NOMO-1 (cell line): ENCODE data around the gene ANKH.

Experiments
- DNase-seq, 2 experiments: peaks; one replicate each; lab custom pipeline; 2025; ENCODE audit not compliant: unreplicated experiment in 2 of 2; lab: John Stamatoyannopoulos, UW

ANKH gene

DNA sequence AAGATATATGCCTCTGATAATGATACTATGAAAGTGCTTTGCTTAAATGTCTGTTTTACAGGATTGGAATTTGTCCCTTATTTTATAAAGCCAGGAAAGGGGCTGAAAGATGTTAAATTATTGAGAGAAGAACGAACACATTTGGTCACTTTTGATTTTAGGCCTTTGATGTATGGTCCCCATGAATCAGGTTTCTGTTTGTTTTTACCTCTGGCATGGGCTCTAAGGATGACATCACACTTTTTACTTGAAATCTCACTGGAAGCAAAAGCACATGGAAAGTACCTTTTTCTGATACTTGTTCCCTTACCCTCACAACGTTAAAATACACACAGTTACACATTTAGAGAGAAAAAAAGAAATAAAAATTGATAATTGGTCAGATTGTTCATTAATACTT, 200.2 kb downstream of the ANKH start:
- DNase-seq = no peak

DNA sequence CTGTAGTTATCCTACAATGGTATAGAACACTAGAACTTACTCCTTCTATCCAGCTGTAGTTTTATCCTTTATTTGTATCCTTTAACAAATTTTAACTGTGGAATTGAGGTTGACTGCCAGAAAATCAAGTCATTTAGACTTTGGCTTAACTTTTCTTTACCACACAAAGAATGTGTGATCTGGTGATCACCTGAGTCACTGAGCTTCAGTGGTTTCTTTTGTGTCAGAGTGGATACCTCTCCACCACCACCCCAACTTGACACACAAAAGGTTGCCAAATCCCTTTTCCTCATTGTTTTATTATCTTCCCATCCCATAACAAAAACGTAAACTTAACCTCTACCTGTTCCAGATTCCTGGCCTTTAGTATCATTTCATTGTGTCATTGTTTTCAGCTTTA, 201.6 kb downstream of the ANKH start:
- DNase-seq = no peak

DNA sequence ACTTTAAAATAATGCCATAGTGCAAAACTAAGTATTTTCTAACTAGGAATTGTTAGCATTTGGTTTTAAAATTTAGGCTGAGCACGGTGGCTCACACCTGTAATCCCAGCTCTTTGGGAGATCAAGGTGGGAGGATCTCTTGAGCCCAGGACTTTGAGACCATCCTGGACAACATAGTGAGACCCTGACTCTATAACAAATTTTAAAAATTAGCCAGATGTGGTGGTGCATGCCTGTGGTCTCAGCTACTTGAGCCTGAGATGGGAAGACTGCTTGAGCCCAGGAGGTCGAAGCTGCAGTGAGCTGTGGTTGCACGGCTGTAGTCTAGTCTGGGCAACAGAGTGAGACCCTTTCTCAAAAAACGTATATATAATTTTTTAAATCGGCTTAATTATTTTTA, 202.2 kb downstream of the ANKH start:
- no peak for DNase-seq

DNA sequence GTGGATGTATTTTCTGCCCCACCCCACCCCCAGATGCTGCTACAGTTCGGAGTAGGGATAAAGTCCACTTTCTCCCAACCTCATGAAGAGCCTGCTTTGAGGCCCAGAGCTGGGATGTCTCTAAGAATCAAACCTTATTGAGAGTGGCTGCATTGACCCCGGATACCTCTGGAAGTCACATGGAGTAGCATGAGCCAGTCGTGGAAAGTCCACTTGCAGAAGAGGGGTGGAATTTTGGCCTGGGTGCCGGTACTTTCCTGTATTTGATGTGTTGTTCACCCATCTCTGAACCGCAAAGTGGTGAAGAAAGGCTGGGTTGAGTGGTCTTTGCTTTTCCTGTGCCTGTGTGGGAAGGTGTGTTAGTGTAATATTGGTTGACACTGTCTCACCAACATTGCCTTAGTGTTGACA, 203.4 kb downstream of the ANKH start:
- DNase-seq = no peak

DNA sequence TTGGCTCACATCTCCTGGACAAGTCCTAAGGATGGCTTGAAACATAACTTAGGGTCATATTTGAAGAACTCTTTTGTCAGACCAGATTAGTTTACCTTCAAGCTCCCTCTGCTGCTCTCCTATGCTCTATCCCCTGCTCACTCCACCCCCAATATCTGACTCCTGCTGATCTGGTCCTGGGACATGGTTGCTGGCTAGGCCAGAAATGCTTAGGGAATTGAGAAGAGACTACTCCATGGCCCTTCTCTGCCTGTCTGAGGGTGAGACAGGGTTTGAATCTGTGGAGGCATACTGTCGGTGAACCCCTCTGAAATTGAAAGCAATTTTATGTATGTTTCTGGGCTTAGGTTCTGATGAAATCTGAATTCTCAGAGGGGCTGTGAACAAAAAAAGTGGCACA, 203.8 kb downstream of the ANKH start:
- no peak for DNase-seq

DNA sequence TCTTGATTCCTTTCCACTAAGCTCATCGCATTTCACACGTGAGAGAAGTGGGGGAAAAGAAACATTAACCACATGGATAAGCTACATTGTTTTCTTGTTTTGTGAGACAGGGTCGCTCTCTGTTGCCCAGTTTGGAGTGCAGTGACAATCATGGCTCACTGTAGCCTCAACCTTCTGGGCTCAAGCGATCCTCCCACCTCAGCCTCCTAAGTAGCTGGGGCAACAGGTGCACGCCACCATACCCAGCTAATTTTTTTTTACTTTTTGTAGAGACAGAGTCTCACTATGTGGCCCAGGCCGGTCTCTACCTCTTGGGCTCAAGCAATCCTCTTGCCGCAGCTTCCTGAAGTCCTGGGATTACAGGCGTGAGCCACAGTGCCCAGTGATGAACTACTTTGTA, 204.3 kb downstream of the ANKH start:
- no peak for DNase-seq

DNA sequence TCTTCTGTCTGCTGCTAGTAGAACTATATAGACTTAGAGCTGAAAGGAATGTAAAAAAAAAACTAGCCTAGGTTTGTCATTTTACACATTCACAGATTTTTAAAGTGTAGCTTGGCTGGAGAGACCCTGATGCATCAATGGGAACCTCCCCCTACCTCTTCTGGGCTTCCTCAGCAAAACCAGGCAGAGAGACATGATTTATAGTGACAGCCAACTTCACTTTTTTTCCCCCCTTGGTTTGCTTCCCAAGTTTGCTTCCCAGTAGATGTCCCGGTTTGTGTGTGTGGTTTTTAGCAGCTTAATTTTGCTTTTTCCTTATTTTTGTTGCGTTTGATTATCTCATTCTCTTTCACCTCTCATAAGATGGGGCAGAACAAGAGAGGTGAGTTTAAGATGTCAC, 205.2 kb downstream of the ANKH start:
- DNase-seq = no peak

DNA sequence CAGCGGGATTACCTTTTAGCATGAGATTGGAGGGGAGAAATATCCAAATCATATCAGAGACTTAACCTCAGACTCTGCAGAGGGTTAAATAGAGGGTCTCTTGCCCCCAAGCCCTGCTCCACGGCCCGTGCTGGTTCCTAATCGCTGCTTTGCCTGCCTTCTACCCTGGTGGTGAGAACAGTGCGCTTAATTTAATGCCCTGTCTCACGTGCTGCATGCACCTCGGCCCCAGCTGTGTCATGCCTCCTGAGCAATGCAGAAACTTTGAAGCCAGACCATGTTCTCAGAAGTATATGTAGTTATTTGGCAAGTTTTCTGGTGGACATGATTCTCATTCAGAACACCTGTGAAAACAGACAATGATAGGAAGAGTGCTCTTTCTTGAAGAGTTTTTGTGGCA, 205.6 kb downstream of the ANKH start:
- DNase-seq = peak; percentile 34 to 64

DNA sequence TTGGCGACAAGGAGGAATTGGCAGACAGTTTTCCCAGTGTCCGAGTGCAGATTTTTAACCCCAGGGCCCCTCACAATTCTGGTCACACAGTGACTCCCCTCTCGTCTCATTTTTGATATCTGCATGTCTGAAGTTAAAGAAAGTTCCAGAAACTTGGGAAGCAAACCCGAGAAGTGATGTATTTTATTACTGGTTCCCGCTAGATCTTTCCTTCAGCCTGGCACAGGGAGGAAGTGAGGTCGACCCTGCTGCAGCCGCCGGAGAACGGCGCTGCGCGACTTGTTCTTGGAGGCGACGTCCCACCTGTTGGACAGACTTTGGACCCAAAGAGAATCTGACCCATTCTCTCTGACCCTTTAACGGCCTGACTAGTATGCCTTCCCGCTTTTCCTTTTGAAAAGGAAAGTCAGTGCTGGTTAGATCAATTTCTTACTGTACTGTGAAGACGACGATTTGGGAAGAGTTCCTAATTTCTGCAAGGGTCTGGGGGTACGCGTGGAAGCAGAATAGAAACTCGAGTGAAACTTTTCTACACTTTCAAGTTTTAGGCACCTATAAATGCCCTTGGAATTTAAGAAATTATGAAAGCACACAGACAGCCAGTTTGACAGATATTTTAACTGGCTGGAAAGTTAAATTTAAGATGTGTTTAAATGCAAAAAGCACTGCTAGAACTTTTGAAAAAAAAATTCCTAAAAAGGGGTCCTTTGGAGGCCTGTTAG, 206.3 kb downstream of the ANKH start:
- peak; percentile 30 to 77 for DNase-seq

DNA sequence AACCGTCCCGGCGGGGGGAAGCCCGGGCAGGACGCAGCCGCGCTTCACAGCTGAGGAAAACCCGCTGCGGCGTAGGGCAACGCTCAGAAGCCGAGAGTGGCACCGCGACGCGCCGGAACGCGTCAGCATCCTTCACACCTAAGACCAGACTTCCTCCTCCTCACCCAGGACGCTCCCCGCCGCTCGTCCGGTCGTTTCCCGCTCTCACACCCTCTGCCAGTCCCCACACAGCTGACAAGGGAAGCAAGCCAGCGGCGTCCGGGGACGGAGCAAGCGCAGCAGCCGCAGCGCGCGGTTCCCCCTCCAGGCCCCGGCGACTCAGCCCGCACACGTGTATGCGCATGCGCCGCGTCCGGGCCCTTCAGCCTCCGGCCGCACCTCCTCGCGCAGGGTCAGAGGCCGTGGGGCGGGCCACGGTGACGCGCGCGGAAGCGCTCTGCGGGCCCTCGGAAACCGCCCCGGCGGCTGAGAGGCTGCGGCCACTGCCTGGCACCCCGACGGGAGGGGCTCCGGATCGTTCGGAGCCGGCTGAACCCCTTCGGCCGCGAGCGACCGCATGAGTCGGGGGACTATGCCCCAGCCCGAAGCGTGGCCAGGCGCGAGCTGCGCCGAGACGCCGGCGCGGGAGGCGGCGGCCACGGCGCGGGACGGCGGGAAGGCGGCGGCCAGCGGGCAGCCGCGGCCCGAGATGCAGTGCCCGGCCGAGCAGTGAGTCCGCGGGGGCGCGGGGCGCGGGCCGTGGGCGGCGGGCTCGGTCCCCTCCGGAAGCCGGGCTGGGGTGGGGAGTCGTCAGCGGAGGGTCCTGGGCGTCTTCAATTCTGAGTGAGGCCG, 207.1 kb downstream of the ANKH start, which contains the start of gene OTULIN:
Gene OTULIN, plus strand, starts transcription at position 449 of the 831 bp plus-strand sequence. Its CDS starts 108 bp downstream, at position 557.
- DNase-seq = peak; percentile 99 to 100

DNA sequence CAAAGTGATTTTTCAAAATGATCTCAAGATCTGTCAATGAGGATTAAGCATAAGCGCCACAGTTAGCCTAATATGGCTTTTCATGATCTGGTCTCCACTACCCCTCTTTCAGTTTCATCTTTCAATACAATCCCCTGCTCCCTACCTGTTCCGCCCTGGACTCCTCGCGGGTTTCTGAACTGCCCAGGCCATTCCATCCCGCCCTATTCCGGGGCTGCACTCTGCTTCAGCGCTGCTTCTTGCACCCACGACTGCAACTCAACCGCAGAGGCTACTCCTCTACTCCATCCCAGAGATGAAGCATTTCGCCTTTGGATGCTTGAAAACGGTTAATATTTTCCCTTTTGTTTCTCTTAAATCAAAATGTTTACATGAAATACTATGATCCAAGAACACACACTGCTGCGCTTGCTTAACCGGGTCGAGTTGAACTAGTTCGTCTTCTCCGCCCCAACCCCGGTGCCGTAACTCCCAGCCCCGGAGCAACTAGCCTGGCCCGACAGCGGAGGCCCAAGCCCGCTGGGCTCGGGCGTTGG, 207.8 kb downstream of the ANKH start:
- DNase-seq = peak; percentile 63 to 74

DNA sequence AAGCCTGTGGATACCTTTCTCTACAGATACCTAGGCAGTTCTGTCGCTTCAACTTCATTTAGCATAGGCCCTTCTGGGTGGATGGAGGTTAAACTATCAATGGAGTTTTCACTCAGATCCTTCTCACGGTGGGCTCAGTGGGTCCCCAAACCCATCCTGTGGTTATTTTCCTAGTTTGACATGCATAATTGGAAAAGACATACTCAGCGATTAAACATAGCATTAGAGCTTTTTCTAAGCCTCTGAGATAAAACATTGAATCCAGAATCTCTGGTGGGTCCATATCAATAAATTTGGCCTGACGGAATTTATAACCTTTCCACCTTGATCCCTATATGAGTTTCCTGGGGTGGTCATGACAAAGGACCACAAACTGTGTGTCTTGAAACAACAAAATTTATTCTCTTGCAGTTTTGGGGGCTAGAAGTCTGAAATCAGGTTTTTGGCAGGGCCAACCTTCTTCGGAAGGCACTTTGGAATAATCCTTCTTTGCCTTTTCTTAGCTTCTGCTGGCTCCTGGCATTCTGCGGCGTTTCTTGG, 208.8 kb downstream of the ANKH start:
- no peak for DNase-seq

DNA sequence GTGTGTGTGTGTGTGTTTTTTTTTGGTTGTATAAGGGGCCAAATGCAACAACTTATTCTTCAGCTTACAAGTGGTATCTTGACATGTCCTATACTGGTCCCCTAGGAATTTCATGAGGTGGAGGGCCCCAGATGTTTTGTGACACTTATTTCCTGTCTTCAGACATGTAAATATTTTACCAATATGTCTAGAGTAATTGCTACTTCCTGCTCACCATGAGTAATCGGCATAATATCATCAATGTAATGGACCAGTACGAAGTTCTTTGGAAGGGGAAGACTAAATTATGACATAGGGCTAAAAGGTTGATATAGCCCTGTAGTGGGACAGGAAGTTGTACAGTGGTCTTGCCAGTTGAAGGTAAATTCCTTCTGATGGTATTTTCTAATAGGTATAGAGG, 210.7 kb downstream of the ANKH start:
- DNase-seq = no peak

DNA sequence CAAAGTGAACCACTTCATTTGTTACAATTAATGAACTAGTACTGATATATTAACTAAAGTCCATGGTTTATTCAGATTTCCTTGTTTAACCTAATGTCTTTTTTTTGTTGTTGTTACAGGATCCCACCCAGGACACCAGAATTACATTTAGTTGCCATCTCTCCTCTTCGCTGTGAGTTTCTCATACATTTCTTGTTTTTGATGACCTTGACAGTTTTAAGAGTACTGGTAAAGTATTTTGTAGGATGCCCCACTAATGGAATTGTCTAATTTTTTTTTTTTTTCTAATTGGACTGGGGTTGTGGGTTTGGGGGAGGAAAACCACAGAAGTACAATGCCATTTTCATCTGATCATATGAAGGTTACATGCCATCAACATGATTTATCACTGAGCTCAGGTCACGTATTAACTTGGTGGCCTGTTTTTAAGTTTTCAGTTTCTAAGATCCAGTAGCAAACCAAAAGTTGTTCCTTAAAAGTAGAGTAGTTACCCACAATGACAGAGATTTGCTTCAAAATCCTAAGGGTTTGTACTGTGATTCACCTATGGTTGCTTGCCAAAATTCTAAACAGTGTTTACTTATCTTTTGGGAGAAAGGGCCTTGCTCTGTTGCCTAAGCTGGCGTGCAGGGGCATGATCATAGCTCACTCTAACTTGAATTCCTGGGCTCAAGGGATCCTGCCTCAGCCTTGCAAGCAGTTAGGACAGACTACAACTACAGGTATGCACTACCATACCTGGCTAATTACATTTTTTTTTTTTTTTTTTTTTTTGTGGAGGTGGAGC, 211.6 kb downstream of the ANKH start:
- DNase-seq = no peak

DNA sequence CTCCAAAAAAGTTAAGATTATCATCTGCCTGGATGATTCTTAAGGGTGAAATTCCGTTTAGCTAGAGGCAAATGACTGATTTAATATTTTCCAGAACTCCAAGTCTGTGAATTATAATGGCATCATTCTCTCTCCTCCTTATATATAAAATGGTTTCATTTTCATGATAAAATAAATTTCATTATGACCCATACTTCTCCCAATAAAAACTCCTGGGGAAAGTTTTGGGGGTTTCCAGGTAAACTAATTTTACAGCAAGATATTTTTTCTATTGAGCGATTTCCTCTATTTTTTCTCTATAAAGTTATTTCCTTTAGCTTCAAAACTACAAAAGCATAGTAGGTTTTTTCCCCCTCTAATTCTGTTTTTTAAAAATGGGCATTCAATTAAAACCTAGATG, 214.7 kb downstream of the ANKH start:
- DNase-seq = no peak

DNA sequence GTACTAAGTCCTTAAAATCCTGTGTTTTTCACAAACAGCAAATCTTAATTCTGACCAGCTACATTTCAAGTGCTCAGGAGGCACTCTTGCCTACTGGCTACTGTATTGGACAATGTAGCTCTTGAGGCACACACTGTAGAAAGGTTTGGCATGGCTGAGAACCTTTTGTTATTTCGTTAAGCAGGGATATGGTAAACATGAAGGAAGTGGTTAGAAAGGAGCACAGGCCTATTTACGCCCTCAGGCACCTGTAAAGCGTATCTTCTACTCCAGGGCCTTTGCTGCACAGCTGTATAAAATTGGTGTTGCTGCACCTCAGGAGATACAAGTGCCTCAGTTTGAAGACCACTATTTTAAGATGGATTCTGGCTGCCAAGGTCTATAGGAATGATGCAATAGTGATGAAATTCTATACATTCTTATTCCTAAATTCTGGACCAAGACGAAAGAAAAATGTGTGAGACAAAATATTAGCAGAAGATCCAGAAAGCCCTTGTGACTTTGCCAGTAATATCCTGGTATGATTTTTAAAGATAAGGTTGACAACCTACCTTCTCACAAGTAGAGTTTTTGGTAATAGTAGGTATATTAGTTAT, 216.3 kb downstream of the ANKH start:
- no peak for DNase-seq
